OCI-LY3 (cell line): ENCODE results near the gene FBN2.

Experiments used
- CTCF ChIP-seq: fragments of 200-600, 300-600 bp; sonication (generic); IDR thresholded peaks from 2 replicates; pipeline ENCODE4 v1.5.1; 2014; ENCODE audit warnings: antibody characterized with exemption, low read length, low read depth
- EZH2phosphoT487 ChIP-seq: fragments of 200-600 bp; shearing (Covaris generic); IDR thresholded peaks from 2 replicates; pipeline ENCODE4 v1.6.1; 2018; ENCODE audit warnings: antibody characterized with exemption, mixed run types, low read depth

- no peak for TF ChIP-seq CTCF
- TF ChIP-seq EZH2phosphoT487, result no peak
Observed at GRCh38 chr5:128480906-128481633, 57.0 kb downstream of the FBN2 start.
